Pulmonary artery endothelial cell (primary cell): ENCODE measurements around the gene TYMS. TPM values are rescaled to one million over a fixed set of nuclear protein-coding genes. Genes with fewer than 3 reads are reported as not detected.

Experiments
- DNase-seq: peaks from one replicate; pipeline ENCODE4 v3.0.0-alpha.2; 2011; ENCODE audit warnings: low read depth, low spot score
- total RNA-seq: library from RNA; depleted of rRNA; stranded (reverse); fragments of >200 nt; gene quantifications from 2 replicates; pipeline ENCODE4 v1.2.3, GENCODE V29; 2014

The TYMS gene
- total RNA-seq, result 48.0 and 58.9 TPM in 2 replicates

DNA sequence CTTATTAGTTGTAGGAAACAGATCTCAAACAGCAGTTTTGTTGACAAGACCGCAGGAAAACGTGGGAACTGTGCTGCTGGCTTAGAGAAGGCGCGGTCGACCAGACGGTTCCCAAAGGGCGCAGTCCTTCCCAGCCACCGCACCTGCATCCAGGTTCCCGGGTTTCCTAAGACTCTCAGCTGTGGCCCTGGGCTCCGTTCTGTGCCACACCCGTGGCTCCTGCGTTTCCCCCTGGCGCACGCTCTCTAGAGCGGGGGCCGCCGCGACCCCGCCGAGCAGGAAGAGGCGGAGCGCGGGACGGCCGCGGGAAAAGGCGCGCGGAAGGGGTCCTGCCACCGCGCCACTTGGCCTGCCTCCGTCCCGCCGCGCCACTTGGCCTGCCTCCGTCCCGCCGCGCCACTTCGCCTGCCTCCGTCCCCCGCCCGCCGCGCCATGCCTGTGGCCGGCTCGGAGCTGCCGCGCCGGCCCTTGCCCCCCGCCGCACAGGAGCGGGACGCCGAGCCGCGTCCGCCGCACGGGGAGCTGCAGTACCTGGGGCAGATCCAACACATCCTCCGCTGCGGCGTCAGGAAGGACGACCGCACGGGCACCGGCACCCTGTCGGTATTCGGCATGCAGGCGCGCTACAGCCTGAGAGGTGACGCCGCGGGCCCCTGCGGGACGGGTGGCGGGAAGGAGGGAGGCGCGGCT lies at the start of gene TYMS:
TSS of gene TYMS (plus strand) at position 343 of the 690 bp plus-strand sequence. CDS start at position 433, 90 bp downstream.
- DNase-seq, result peak; percentile 8

GRCh38 chr18:607930-608329 lies 49.5 kb upstream of the TYMS start:
- DNase-seq, result no peak

- DNase-seq, result no peak
Measured at GRCh38 chr18:610214-610928, 47.1 kb upstream of the TYMS start.

GRCh38 chr18:612156-612555 lies 45.3 kb upstream of the TYMS start:
- DNase-seq, result no peak

DNA sequence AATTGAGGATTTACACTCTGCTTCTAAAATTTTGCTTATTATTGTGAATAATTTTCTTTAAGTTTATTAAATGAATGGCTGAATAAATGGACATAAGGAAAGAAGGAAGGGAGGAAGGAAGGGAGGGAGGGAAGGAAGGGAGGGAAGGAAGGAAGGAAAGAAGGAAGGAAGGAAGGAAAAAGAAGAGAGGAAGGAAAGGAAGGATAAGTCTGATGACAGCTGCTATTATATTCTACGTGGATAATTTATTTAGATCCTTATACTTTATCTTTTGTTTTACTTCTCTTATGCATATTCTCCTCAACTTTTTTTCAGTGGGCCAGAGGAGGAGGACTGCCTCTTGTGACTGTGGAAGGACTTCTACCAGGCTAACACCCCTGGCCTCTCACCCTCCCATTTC lies 43.3 kb upstream of the TYMS start:
- no peak for DNase-seq

GRCh38 chr18:615092-615521 lies 42.3 kb upstream of the TYMS start:
- DNase-seq, result no peak

GRCh38 chr18:615773-616172 lies 41.7 kb upstream of the TYMS start:
- no peak for DNase-seq

- DNase-seq, result peak; percentile 3
Measured at GRCh38 chr18:616380-616995, 41.0 kb upstream of the TYMS start.

DNA sequence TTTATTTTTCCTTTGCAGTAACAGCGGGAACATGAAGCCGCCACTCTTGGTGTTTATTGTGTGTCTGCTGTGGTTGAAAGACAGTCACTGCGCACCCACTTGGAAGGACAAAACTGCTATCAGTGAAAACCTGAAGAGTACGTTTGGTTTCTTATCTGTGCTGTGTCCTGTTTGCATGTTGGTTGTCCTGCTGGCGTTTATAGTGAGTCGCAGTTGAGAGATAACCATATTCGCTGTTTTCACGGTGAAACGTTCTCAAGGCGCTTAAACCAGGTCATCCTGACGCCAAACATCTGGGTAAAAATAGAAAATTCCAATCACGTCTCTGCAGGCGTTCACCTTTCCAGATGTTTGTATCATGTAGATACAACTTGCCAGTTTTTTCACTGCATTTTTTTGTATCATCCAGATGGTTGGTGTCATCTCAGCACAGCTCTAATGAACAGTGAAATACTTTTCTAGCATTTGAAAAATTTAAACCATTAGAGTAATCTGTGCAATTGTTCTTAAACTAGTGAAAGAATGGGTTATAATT lies 39.4 kb upstream of the TYMS start:
- DNase-seq, result no peak

DNA sequence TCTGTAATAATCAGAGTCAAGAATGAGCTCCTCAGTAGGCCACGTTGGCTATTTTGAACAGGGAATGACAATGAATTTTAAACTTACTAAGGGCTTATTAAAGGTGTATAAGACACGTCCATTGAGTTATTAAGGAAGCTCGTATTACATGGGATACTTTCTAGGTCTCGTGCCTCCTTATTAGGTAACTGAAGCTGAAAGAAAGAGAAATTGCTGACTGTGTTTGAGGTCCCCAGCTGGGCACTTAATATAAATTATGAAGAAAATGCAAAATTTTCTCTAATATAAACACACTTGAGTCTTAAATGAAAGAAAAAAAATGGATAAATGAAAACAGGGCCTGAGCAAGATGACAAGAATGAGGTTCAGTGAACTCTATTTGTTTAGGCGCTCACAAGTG lies 38.8 kb upstream of the TYMS start:
- DNase-seq, result no peak

DNA sequence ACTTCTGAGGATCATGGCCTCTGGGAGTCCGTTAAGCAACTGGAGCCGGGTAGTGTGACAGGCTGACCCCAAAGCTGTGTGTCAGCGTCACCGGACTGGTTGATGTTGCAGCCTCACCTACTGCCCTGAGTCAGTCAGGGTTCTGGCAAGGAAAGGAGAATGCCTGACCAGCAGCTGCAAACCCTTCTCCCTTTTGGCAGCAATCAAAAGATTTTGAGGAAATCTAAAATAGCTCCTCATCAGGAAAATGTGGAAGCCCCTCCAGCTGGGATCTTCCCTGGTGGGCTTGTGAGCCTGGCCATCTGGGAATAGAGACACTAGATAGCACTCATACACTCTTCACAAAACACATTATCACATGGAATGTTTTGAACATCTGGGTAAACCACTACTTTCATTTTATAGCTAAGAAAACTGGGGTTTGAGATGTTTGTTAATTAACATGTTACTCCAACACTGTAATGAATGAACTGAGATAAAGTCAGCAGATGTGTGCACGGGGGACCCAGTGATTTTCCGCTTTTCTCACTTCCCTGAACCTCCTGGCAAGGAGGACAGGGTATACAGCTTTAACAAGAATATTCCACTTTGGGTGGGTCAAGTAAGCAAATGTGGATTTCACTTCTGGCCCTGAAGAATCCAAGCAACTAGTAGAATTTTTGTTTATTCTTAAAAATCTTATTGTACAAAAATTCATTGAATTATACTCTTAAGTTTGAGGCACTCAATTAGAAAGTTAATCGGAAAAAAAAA lies 36.0 kb upstream of the TYMS start:
- DNase-seq, result no peak

GRCh38 chr18:622289-622688 lies 35.2 kb upstream of the TYMS start:
- no peak for DNase-seq

DNA sequence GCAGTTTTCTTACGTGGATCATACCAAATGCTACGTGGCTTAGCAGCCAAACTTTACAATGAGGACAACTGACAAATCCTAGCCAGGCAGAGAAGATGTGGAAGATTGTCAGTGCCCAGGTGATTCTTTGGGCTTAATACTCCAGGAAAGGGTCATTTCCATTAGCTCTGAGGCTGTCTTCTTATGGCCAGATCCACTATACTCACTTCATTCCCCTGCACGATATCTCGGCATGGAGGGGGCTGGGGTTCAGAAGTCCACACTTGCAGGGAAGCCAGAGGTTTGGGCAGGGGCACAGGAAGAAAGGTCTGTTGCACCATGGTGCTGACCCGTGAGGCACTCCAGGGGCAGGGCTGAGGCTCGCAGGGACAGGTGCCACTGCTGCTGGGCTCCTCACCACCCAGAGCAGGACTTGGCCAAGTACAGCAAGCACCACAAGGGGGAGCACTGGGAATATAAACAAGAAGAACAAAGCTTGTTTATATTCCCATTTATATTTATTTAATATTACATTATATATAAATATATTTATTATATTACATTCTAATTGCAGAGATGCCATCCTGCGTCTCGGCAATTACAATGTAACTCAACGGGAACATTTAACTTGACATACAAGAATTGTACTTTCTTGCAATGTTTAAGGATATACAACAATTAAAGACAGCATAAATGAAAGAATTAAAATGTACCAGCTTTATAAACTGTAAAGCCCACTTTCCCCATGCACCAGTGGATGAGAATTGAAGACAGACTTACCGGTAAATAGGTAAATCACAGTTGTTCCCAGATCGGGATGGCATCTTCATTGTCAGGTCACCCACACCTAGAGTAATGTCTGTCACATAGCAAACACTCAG lies 33.5 kb upstream of the TYMS start:
- peak; percentile 57 for DNase-seq

- DNase-seq, result no peak
Measured at GRCh38 chr18:627231-627630, 30.2 kb upstream of the TYMS start.

- no peak for DNase-seq
Measured at GRCh38 chr18:629269-630150, 27.9 kb upstream of the TYMS start.

GRCh38 chr18:631560-631959 lies 25.9 kb upstream of the TYMS start:
- DNase-seq, result no peak

DNA sequence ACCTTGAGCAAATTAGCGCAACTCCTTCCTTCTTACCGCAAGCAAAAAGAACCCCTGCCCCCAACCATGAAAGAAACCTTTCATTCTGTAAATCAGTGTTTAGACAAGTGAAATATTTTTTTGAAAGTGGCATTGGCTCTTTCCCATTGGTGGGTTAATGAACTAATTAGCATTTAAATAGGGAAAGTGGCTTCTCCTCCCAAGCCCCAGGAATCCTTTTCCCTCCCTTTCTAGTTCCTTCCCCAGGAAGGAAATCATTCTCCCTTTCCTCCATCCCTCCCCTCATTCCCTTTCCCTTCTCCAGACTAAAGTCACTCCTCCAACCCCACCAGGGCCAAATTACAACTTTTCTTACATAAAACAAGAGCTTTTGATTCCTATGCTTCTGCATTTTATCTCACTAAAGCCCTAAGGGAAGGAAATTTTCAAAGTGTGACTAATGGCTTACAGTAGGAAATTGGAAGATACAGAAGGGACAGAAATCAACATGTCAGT lies 22.9 kb upstream of the TYMS start:
- DNase-seq, result no peak

DNA sequence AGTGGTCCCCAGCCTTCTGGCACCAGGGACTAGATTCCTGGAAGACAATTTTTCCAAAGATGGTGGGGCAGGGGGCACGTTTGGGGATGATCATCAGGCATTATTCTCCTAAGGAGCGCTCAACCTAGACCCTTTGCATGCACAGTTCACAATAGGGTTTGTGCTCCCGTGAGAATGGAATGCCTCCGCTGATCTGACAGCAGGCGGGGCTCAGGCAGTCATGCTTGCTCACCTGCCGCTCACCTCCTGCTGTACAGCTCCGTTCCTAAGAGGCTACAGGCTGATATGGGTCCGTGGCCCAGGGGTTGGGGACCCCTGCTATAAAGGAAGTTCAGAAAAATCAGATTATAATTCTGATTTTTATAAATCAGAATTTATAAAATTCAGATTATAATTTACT lies 22.3 kb upstream of the TYMS start:
- DNase-seq, result no peak

DNA sequence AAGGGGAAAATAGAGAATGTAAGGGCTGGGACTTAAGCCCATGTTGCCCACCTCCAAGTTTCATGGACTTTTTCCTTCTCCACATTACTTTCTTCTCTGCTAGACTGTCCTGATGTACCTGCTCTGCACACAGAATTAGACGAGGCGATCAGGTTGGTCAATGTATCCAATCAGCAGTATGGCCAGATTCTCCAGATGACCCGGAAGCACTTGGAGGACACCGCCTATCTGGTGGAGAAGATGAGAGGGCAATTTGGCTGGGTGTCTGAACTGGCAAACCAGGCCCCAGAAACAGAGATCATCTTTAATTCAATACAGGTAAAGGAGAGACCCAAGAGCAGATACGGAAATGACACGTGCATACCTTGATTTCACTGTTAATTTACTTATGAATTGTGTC lies 16.2 kb upstream of the TYMS start:
- DNase-seq, result no peak
